Measurements from ENCODE around the gene EZR. TPM values are rescaled to one million over a fixed set of nuclear protein-coding genes. Genes with fewer than 3 reads are reported as not detected.

The EZR gene
- total RNA-seq, 1 experiment from 2014 or later: 201 TPM

- no peak for DNase-seq (ENCODE audit: low read depth)
- in situ Hi-C loops (cut with HindIII; ENCODE audit: low pct_unique_long_range_greater_than_20kb, low sequenced_read_pairs): no loop called here
These were observed 35.3 kb downstream of the EZR start for GRCh38 chr6:158783851-158784250.

GRCh38 chr6:158783167-158783450 lies 36.1 kb downstream of the EZR start:
- in situ Hi-C loops (cut with HindIII; ENCODE audit: low pct_unique_long_range_greater_than_20kb, low sequenced_read_pairs): no loop called here
- DNase-seq (ENCODE audit: low read depth): no peak

GRCh38 chr6:158782432-158783166 lies 36.6 kb downstream of the EZR start:
- no peak for DNase-seq (ENCODE audit: low read depth)
- in situ Hi-C loops (cut with HindIII; ENCODE audit: low pct_unique_long_range_greater_than_20kb, low sequenced_read_pairs): no loop called here

- DNase-seq (ENCODE audit: low read depth): no peak
- in situ Hi-C loops (cut with HindIII; ENCODE audit: low pct_unique_long_range_greater_than_20kb, low sequenced_read_pairs): no loop called here
These were observed 37.3 kb downstream of the EZR start for GRCh38 chr6:158781692-158782373.

- no peak for DNase-seq (ENCODE audit: low read depth)
- in situ Hi-C loops (cut with HindIII; ENCODE audit: low pct_unique_long_range_greater_than_20kb, low sequenced_read_pairs): no loop called here
These were observed 38.0 kb downstream of the EZR start for GRCh38 chr6:158780988-158781691.

GRCh38 chr6:158780246-158780884 lies 38.8 kb downstream of the EZR start:
- in situ Hi-C loops (cut with HindIII; ENCODE audit: low pct_unique_long_range_greater_than_20kb, low sequenced_read_pairs): no loop called here
- no peak for DNase-seq (ENCODE audit: low read depth)

- in situ Hi-C loops (cut with HindIII; ENCODE audit: low pct_unique_long_range_greater_than_20kb, low sequenced_read_pairs): no loop called here
- no peak for DNase-seq (ENCODE audit: low read depth)
These were observed 41.1 kb downstream of the EZR start for GRCh38 chr6:158778005-158778527.

GRCh38 chr6:158777510-158777909 lies 41.7 kb downstream of the EZR start:
- no peak for DNase-seq (ENCODE audit: low read depth)
- in situ Hi-C loops (cut with HindIII; ENCODE audit: low pct_unique_long_range_greater_than_20kb, low sequenced_read_pairs): no loop called here

GRCh38 chr6:158776737-158777136 lies 42.4 kb downstream of the EZR start:
- in situ Hi-C loops (cut with HindIII; ENCODE audit: low pct_unique_long_range_greater_than_20kb, low sequenced_read_pairs): no loop called here
- no peak for DNase-seq (ENCODE audit: low read depth)

GRCh38 chr6:158775832-158776231 lies 43.3 kb downstream of the EZR start:
- DNase-seq (ENCODE audit: low read depth): no peak
- in situ Hi-C loops (cut with HindIII; ENCODE audit: low pct_unique_long_range_greater_than_20kb, low sequenced_read_pairs): no loop called here

GRCh38 chr6:158774717-158775449 lies 44.3 kb downstream of the EZR start:
- in situ Hi-C loops (cut with HindIII; ENCODE audit: low pct_unique_long_range_greater_than_20kb, low sequenced_read_pairs): no loop called here
- no peak for DNase-seq (ENCODE audit: low read depth)

- in situ Hi-C loops (cut with HindIII; ENCODE audit: low pct_unique_long_range_greater_than_20kb, low sequenced_read_pairs): no loop called here
- no peak for DNase-seq (ENCODE audit: low read depth)
These were observed 45.4 kb downstream of the EZR start for GRCh38 chr6:158773581-158774449.

GRCh38 chr6:158772851-158773371 lies 46.3 kb downstream of the EZR start:
- no peak for DNase-seq (ENCODE audit: low read depth)
- in situ Hi-C loops (cut with HindIII; ENCODE audit: low pct_unique_long_range_greater_than_20kb, low sequenced_read_pairs): no loop called here

- DNase-seq (ENCODE audit: low read depth): no peak
- in situ Hi-C loops (cut with HindIII; ENCODE audit: low pct_unique_long_range_greater_than_20kb, low sequenced_read_pairs): no loop called here
These were observed 47.0 kb downstream of the EZR start for GRCh38 chr6:158772172-158772571.

- no peak for DNase-seq (ENCODE audit: low read depth)
- in situ Hi-C loops (cut with HindIII; ENCODE audit: low pct_unique_long_range_greater_than_20kb, low sequenced_read_pairs): no loop called here
These were observed 47.6 kb downstream of the EZR start for GRCh38 chr6:158771399-158772152.

- in situ Hi-C loops (cut with HindIII; ENCODE audit: low pct_unique_long_range_greater_than_20kb, low sequenced_read_pairs): no loop called here
These were observed 48.4 kb downstream of the EZR start for GRCh38 chr6:158770533-158771330.

More at GRCh38 chr6:158770533-158771330, 48.4 kb downstream of the EZR start:
- DNase-seq (ENCODE audit: low read depth): no peak

All from Caki2 (cell line).